ENCODE data around the gene ZGPAT.
A peak's percentile ranks its signal among the peaks of the same experiment; 100 is the strongest.

The ZGPAT gene

DNA sequence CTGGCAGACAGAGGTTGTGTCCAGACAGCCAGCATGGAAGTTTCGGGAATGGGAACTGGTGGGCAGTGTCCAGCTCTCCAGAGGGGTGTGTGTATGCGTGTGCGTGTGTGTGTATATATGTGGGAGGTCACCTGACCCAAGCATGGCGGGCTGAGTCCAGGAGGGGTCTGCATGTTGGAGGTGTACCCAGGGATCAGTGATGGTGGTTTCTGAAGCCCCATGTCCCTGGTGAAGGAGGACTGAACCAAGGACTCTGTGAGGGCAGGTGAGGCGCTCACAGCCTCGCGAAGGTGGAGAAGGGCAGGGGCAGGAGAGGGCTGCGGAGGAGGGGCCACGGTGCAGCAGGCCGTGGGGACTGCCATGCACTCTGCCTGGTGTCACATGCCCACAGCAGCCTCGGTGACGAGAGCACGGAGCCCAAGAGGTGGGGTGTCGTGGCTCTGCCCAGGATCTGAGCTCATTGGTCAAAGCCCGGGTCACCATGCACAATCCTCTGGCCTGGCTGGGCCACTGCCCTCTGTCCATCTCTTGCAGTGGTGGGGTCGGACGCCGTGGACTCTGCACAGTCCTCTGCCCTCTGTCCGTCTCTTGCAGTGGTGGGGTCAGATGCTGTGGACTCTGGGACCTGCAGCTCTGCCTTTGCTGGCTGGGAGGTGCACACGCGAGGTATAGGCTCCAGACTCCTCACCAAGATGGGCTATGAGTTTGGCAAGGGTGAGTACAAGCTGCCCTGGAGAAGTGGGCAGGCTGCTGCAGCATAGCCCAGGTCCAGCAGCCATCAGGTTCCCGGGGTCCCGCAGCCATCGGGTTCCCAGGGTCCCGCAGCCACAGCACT lies 26.5 kb downstream of the ZGPAT start:
- no peak for DNase-seq

- DNase-seq = no peak
Observed at GRCh38 chr20:63734946-63735858, 27.4 kb downstream of the ZGPAT start.

GRCh38 chr20:63735859-63736718 lies 28.2 kb downstream of the ZGPAT start, which contains the start of gene LIME1:
LIME1 (plus strand) TSS chr20:63736664; CDS start chr20:63737550, 886 bp downstream.
- no peak for DNase-seq

- no peak for DNase-seq
Observed at GRCh38 chr20:63736893-63737694, 29.3 kb downstream of the ZGPAT start.

DNA sequence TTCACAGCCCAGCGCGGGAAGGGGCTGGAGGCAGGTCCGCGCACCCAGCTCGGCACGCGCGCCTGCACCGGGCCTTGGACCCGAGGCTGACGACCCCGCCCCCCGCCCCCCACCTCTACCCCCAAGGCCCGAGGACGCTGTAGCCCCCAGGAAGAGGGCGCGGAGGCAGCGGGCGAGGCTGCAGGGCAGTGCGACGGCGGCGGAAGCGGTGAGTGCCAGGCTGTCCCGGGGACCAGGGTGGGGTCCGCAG lies 29.8 kb downstream of the ZGPAT start:
- no peak for DNase-seq

DNA sequence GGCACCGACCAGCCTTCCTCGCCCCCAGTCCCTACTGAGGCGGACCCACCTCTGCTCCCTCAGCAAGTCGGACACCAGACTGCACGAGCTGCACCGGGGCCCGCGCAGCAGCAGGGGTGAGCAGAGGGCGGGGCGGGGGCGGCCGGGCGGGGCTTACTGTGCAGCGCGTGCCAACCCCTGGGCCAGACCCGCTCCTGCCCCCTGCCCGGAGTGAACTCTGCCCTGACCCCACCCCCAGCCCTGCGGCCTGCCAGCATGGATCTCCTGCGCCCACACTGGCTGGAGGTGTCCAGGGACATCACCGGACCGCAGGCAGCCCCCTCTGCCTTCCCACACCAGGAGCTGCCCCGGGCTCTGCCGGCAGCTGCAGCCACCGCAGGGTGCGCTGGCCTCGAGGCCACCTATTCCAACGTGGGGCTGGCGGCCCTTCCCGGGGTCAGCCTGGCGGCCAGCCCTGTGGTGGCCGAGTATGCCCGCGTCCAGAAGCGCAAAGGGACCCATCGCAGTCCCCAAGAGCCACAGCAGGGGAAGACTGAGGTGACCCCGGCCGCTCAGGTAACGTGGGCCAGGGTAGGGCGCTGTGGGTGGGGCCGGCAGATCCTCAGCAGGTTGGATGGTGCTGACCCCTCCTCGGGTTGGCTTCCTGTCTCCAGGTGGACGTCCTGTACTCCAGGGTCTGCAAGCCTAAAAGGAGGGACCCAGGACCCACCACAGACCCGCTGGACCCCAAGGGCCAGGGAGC lies 30.3 kb downstream of the ZGPAT start:
- DNase-seq = no peak

DNA sequence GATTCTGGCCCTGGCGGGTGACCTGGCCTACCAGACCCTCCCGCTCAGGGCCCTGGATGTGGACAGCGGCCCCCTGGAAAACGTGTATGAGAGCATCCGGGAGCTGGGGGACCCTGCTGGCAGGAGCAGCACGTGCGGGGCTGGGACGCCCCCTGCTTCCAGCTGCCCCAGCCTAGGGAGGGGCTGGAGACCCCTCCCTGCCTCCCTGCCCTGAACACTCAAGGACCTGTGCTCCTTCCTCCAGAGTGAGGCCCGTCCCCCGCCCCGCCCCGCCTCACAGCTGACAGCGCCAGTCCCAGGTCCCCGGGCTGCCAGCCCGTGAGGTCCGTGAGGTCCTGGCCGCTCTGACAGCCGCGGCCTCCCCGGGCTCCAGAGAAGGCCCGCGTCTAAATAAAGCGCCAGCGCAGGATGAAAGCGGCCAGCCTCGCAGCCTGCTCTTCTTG lies 30.9 kb downstream of the ZGPAT start:
- no peak for DNase-seq

DNA sequence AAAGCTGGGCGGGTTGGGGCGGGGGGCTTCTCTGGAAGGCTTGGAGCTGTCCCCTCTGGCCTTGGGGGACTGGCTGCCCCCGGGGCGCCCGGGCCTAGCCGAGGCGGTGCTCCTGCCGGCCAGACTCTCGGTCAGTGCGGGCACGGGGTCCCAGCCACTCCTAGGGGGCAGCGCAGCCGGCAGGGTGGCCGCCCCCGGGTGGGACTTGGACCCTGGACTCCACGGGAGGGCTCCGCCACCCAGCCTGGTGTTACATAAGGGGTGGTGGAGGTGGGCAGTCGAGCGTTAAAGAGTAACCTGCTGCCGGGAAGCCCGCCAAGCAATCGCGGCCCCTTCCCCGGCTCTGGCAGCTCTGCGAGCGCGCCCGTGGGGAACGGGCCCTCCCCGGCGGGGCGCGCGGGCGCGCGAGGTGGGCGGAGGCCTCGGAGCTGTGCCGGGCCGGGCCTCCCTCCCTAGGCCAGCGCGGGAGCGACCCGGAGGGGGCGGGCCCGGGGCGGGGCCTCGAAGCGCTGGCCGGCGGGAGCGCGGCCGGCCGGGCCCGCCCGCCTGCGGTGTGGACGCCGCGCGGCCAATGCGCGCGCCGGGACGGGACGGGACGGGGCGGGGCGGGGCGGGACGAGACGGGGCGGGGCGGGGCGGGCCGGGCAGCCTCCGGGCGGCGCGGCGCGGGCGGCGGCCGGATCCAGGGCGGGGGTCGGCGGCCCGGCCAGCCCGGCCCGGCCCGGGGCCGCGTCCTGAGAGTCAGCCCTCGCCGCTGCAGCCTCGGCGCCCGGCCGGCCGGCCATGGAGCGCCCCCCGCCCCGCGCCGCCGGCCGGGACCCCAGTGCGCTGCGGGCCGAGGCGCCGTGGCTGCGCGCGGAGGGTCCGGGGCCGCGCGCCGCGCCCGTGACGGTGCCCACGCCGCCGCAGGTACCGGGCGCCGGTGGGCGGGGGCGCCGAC lies 31.6 kb downstream of the ZGPAT start, which contains the start of gene SLC2A4RG:
TSS of gene SLC2A4RG (plus strand) at position 647 of the 940 bp plus-strand sequence. CDS start at position 784, 137 bp downstream.
- DNase-seq = peak; percentile 53

DNA sequence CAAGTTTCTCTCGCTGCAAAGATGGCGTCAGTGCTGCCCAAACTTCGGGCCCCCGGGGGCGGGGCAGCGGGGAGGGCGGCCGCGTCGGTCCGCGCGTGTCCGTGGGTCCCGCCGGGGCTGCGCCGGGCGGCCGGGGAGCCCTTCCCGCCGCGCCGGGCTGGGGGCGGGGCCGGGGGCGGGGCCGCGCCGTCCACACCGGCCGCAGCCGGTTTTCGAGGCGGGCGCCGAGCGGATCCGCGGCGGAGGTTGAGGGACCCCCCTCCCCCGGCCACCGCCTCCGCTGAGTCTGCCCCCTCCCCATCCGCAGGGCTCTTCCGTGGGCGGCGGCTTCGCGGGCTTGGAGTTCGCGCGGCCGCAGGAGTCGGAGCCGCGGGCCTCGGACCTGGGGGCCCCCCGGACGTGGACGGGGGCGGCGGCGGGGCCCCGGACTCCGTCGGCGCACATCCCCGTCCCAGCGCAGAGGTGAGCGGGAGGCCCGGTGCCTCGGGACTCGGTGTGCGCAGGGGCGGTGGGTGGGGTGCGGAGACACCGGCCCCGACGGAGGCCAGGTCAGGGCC lies 32.3 kb downstream of the ZGPAT start:
- no peak for DNase-seq

- peak; percentile 80 for DNase-seq
Observed at GRCh38 chr20:63740627-63741353, 33.0 kb downstream of the ZGPAT start.

DNA sequence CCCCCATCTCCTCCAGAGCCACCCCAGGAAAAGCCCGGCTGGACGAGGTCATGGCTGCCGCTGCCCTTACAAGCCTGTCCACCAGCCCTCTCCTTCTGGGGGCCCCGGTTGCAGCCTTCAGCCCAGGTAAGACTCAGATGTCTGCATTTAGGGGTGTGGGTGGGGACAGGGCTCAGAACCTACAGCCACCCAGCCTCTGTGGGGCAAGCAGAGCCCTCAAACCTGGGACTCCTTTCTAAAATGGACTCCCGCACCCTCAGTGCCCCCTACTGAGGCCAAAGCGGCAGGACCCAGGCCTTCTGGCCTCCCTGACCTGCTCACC lies 33.5 kb downstream of the ZGPAT start:
- DNase-seq = no peak

- no peak for DNase-seq
Observed at GRCh38 chr20:63741676-63742380, 34.0 kb downstream of the ZGPAT start.

- no peak for DNase-seq
Observed at GRCh38 chr20:63742381-63743024, 34.7 kb downstream of the ZGPAT start.

DNA sequence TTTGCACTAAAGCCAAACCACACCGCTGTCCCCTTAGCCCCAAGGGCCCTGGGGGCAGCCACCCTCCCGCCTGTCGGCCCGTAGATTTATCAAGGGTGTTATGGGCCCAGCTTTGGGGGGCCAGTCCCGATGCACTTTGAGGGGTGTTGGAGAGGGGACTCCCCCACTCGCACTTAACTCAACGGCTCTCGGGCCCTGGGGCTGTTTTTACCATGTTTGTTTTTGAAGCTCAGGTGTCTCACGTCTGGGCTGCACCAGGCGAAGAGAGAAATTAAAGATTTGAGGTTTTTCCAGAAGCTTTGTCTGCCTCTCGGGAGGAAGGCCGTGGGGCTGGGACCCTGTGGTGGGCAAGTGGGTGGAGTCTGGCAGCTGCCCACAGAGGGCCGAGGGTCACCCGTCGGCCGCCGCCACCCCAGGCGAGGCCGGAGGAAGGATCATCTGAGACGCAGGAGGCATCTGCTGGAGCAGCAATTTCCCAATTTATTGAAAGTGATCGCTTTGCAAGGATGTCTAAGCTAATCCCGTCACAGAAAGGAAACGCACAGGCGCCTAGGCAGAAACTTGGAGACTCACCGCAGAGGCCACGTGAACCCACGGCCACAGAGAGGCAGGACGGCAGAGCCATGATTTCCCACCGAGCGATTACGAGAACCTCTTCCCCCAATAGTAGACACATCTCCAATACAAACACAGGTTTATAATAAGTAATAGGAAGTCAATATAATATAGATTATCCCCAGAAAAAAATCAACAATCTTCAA lies 35.6 kb downstream of the ZGPAT start:
- no peak for DNase-seq

DNA sequence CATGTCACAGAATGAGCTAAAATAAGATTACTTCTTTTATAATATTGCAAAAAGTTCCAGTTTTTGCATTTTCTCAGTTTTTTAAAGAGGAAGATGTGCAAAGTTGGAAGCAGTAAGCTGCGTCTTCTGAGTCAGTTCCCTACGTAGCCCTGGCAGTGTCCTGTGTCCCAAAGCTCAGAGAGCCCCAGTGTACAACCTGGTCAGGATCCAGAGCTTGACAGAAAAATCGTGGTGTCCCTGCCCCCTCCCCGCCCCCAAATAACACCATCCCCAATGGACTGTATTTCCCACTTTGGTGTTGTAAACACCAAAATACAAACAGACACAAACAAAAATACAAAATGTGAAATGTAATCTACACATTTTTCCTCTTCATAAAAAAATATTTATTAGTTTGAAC lies 36.3 kb downstream of the ZGPAT start:
- DNase-seq = no peak

GRCh38 chr20:63744574-63745423 lies 37.0 kb downstream of the ZGPAT start:
- no peak for DNase-seq
